HepG2 (cell line): ENCODE measurements around the gene STIP1. TPM values are rescaled to one million over a fixed set of nuclear protein-coding genes. Genes with fewer than 3 reads are reported as not detected.

ENCODE experiments used
- ARNTL ChIP-seq: sonication (generic); formaldehyde crosslinking; IDR thresholded peaks from 2 replicates; pipeline ENCODE4 v1.4.0; 2020; ENCODE audit warnings: mild to moderate bottlenecking, missing genetic modification reagents
- BCL6 ChIP-seq: IDR thresholded peaks from 2 replicates; pipeline ENCODE4 v1.6.1; 2016; ENCODE audit warnings: missing genetic modification reagents, missing compliant biosample characterization
- GATA4 ChIP-seq: sonication (generic); IDR thresholded peaks from 2 replicates; pipeline ENCODE4 v1.6.1; 2016; ENCODE audit warnings: antibody characterized with exemption, low read depth, borderline replicate concordance
- GMEB1 ChIP-seq: sonication (generic); formaldehyde crosslinking; IDR thresholded peaks from 2 replicates; pipeline ENCODE4 v1.5.1; 2020; ENCODE audit warnings: missing genetic modification reagents, mild to moderate bottlenecking, borderline replicate concordance
- HNRNPLL ChIP-seq: fragments of 200-400 bp; formaldehyde crosslinking; IDR thresholded peaks from 2 replicates; pipeline ENCODE4 v1.6.1; 2017; ENCODE audit warnings: mild to moderate bottlenecking, low read depth, low read length; ENCODE audit not compliant: poor library complexity, severe bottlenecking
- NFE2L1 ChIP-seq: sonication (generic); formaldehyde crosslinking; IDR thresholded peaks from 2 replicates; pipeline ENCODE4 v1.4.0; 2020; ENCODE audit warnings: missing genetic modification reagents, mild to moderate bottlenecking, borderline replicate concordance
- NR1H2 ChIP-seq: sonication (generic); formaldehyde crosslinking; IDR thresholded peaks from 2 replicates; pipeline ENCODE4 v1.8.1; 2022; ENCODE audit warnings: low read depth, missing genetic modification reagents, borderline replicate concordance
- ONECUT2 ChIP-seq: sonication (generic); formaldehyde crosslinking; IDR thresholded peaks from 2 replicates; pipeline ENCODE4 v1.4.0; 2020; ENCODE audit warnings: missing genetic modification reagents
- SSRP1 ChIP-seq: IDR thresholded peaks from 2 replicates; pipeline ENCODE4 v1.6.1; 2016; ENCODE audit warnings: control low read depth
- STAT5B ChIP-seq: sonication (generic); formaldehyde crosslinking; IDR thresholded peaks from 2 replicates; pipeline ENCODE4 v1.4.0; 2020; ENCODE audit warnings: missing genetic modification reagents
- TP53 ChIP-seq: sonication (generic); formaldehyde crosslinking; conservative IDR thresholded peaks from 2 replicates; pipeline ENCODE4 v1.4.0; 2020; ENCODE audit warnings: missing genetic modification reagents
- ZKSCAN1 ChIP-seq: fragments of 150-350 bp; IDR thresholded peaks from 2 replicates; pipeline ENCODE4 v1.6.1; 2014; ENCODE audit warnings: low read length
- ZNF329 ChIP-seq: sonication (generic); formaldehyde crosslinking; IDR thresholded peaks from 2 replicates; pipeline ENCODE4 v1.9.0; 2021; ENCODE audit warnings: low read depth, mild to moderate bottlenecking, missing genetic modification reagents
- ZNF331 ChIP-seq: sonication (generic); formaldehyde crosslinking; IDR thresholded peaks from 2 replicates; pipeline ENCODE4 v1.4.0; 2020; ENCODE audit warnings: missing genetic modification reagents
- ZNF556 ChIP-seq: sonication (generic); formaldehyde crosslinking; IDR thresholded peaks from 2 replicates; pipeline ENCODE4 v1.4.0; 2020; ENCODE audit warnings: mild to moderate bottlenecking, missing genetic modification reagents, borderline replicate concordance
- ZNF569 ChIP-seq: sonication (generic); formaldehyde crosslinking; IDR thresholded peaks from 2 replicates; pipeline ENCODE4 v1.5.0; 2020; ENCODE audit warnings: mild to moderate bottlenecking, missing genetic modification reagents, moderate library complexity, borderline replicate concordance
- ZNF605 ChIP-seq: sonication (generic); formaldehyde crosslinking; IDR thresholded peaks from 2 replicates; pipeline ENCODE4 v1.8.0; 2022; ENCODE audit warnings: mild to moderate bottlenecking, missing genetic modification reagents
- ZNF766 ChIP-seq: sonication (generic); formaldehyde crosslinking; IDR thresholded peaks from 2 replicates; pipeline ENCODE4 v1.5.0; 2020; ENCODE audit warnings: missing genetic modification reagents, borderline replicate concordance
- ZNF790 ChIP-seq: sonication (generic); formaldehyde crosslinking; IDR thresholded peaks from 2 replicates; pipeline ENCODE4 v1.8.0; 2022; ENCODE audit warnings: missing genetic modification reagents, mild to moderate bottlenecking, borderline replicate concordance
- ZNF800 ChIP-seq: sonication (generic); formaldehyde crosslinking; IDR thresholded peaks from 2 replicates; pipeline ENCODE4 v1.4.0; 2020; ENCODE audit warnings: missing genetic modification reagents
- polyA plus RNA-seq, 8 experiments: library from polyadenylated mRNA; depleted of rRNA in 3 of 8; stranded (reverse) in 7 of 8; unstranded in 1 of 8; fragments of >200 nt; fragmentation: Illumina TruSeq in 4 of 8; extraction: Trizol in 4 of 8; gene quantifications; 2 replicates each; pipeline versions ENCODE4 v1.2.1 to v1.2.3, GENCODE V29; 2011 to 2016; ENCODE audit warnings: low read depth in 4 of 8, missing spikeins in 1 of 8, mixed read lengths in 1 of 8; ENCODE audit not compliant: insufficient read depth in 1 of 8
- total RNA-seq, 5 experiments: library from RNA; depleted of rRNA; stranded (reverse); fragments of >200 nt; fragmentation: Illumina TruSeq; extraction: Trizol; gene quantifications; 2 replicates each; pipeline ENCODE4 v1.2.3, GENCODE V29; 2016; ENCODE audit warnings: low read depth in 1 of 5
- TF ChIP-seq, protein P1 (sequence below): sonication (generic); formaldehyde crosslinking; IDR thresholded peaks from 2 replicates; pipeline ENCODE4 v1.9.0; 2021; ENCODE audit warnings: missing genetic modification reagents, mild to moderate bottlenecking, borderline replicate concordance
- TF ChIP-seq, protein P2 (sequence below): sonication (generic); formaldehyde crosslinking; IDR thresholded peaks from 2 replicates; pipeline ENCODE4 v1.9.0; 2021; ENCODE audit warnings: missing genetic modification reagents, mild to moderate bottlenecking, borderline replicate concordance

STIP1 gene
- total and polyA plus RNA-seq, 2 of the 13 experiments (the other 11 are each of a cell fraction or from before 2014, with no cell fraction given), result 81.1 to 217 TPM

- TF ChIP-seq, protein P1, sequence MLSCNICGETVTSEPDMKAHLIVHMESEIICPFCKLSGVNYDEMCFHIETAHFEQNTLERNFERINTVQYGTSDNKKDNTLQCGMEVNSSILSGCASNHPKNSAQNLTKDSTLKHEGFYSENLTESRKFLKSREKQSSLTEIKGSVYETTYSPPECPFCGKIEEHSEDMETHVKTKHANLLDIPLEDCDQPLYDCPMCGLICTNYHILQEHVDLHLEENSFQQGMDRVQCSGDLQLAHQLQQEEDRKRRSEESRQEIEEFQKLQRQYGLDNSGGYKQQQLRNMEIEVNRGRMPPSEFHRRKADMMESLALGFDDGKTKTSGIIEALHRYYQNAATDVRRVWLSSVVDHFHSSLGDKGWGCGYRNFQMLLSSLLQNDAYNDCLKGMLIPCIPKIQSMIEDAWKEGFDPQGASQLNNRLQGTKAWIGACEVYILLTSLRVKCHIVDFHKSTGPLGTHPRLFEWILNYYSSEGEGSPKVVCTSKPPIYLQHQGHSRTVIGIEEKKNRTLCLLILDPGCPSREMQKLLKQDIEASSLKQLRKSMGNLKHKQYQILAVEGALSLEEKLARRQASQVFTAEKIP (CRISPR knock-in tag), result no peak
- no peak for TF ChIP-seq HNRNPLL
- TF ChIP-seq GMEB1 (CRISPR knock-in tag), result no peak
- TF ChIP-seq, protein P2, sequence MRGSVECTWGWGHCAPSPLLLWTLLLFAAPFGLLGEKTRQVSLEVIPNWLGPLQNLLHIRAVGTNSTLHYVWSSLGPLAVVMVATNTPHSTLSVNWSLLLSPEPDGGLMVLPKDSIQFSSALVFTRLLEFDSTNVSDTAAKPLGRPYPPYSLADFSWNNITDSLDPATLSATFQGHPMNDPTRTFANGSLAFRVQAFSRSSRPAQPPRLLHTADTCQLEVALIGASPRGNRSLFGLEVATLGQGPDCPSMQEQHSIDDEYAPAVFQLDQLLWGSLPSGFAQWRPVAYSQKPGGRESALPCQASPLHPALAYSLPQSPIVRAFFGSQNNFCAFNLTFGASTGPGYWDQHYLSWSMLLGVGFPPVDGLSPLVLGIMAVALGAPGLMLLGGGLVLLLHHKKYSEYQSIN, result no peak
- TF ChIP-seq TP53, result no peak
- TF ChIP-seq ZNF331 (CRISPR knock-in tag), result no peak
- no peak for TF ChIP-seq ZKSCAN1
- TF ChIP-seq ZNF790, result no peak
- TF ChIP-seq ZNF556, result 0 out of 2 replicates have a peak, but pooled peaks have one; percentile 43
- TF ChIP-seq ZNF605 (CRISPR knock-in tag), result no peak
- TF ChIP-seq ARNTL, result no peak
- TF ChIP-seq ZNF569 (CRISPR knock-in tag), result no peak
- TF ChIP-seq BCL6 (CRISPR knock-in tag), result peak; percentile 66
- no peak for TF ChIP-seq STAT5B (CRISPR knock-in tag)
- TF ChIP-seq NR1H2 (CRISPR knock-in tag), result no peak
- TF ChIP-seq ZNF766 (CRISPR knock-in tag), result no peak
- TF ChIP-seq GATA4, result no peak
- TF ChIP-seq ZNF329 (CRISPR knock-in tag), result no peak
- no peak for TF ChIP-seq ZNF800 (CRISPR knock-in tag)
- TF ChIP-seq NFE2L1 (CRISPR knock-in tag), result no peak
- TF ChIP-seq ONECUT2 (CRISPR knock-in tag), result 0 out of 2 replicates have a peak, but pooled peaks have one; percentile 65
- TF ChIP-seq SSRP1 (CRISPR knock-in tag), result no peak
Measured at GRCh38 chr11:64218628-64219353, 32.8 kb downstream of the STIP1 start (continued).
